Measurements from ENCODE around the gene SFSWAP.

DNA sequence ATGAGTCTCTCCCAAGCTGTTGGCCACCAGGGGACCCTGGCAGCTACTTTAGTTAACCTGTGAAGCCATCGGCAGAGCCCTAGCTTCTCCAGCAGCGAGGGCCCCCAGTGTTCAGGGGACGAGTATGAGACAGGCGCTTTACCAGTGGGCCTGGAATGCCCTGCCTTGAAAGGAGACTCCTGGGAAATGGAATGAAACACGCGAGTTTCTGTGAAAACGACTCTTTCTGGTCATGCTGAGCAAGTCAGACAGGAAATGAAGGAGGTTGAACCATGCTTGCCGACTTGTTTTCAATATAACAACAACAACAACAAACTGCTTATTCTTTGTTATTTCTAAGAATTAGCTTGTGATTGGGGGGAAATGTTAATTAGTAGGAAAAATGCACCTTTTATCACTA is 42.9 kb downstream of the SFSWAP start:
- TF ChIP-seq POLR2A (IDR thresholded peaks at IDR 0.05): no peak
- TF ChIP-seq, protein P1, sequence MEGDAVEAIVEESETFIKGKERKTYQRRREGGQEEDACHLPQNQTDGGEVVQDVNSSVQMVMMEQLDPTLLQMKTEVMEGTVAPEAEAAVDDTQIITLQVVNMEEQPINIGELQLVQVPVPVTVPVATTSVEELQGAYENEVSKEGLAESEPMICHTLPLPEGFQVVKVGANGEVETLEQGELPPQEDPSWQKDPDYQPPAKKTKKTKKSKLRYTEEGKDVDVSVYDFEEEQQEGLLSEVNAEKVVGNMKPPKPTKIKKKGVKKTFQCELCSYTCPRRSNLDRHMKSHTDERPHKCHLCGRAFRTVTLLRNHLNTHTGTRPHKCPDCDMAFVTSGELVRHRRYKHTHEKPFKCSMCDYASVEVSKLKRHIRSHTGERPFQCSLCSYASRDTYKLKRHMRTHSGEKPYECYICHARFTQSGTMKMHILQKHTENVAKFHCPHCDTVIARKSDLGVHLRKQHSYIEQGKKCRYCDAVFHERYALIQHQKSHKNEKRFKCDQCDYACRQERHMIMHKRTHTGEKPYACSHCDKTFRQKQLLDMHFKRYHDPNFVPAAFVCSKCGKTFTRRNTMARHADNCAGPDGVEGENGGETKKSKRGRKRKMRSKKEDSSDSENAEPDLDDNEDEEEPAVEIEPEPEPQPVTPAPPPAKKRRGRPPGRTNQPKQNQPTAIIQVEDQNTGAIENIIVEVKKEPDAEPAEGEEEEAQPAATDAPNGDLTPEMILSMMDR (IDR thresholded peaks at IDR 0.05): no peak
